Kidney tubule cell (primary cell): ENCODE data around the gene NELFB.

Experiments used
- DNase-seq: peaks from one replicate; pipeline ENCODE4 v3.0.0-alpha.2; 2018; ENCODE audit warnings: low spot score

The NELFB gene

GRCh38 chr9:137314561-137315560, 59.7 kb downstream of the NELFB start:
- no peak for DNase-seq

DNA sequence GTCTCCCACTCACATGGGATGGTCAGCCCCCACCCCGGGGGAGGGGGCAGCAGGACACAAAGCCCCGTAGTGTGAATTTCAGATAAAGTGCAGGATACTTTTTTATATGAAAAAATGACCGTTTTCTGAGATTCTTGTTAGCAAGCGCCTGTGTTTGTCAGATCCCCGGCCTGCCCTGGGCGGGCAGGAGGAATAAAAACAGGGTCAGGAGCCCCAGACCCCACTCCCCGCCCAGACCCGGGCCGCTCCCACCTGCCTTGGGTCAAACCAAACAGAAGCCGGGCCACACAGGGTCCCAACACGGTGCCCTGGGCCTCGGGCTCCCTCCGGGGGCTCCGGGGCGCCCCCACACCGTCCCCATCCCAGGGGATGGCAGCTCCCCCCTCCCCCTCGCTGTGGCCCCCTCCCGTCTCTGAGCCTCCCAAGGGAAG, 60.5 kb downstream of the NELFB start:
- DNase-seq, result no peak

- DNase-seq, result no peak
Measured at GRCh38 chr9:137316012-137316981, 61.2 kb downstream of the NELFB start.

GRCh38 chr9:137317021-137317717, 62.0 kb downstream of the NELFB start:
- no peak for DNase-seq

DNA sequence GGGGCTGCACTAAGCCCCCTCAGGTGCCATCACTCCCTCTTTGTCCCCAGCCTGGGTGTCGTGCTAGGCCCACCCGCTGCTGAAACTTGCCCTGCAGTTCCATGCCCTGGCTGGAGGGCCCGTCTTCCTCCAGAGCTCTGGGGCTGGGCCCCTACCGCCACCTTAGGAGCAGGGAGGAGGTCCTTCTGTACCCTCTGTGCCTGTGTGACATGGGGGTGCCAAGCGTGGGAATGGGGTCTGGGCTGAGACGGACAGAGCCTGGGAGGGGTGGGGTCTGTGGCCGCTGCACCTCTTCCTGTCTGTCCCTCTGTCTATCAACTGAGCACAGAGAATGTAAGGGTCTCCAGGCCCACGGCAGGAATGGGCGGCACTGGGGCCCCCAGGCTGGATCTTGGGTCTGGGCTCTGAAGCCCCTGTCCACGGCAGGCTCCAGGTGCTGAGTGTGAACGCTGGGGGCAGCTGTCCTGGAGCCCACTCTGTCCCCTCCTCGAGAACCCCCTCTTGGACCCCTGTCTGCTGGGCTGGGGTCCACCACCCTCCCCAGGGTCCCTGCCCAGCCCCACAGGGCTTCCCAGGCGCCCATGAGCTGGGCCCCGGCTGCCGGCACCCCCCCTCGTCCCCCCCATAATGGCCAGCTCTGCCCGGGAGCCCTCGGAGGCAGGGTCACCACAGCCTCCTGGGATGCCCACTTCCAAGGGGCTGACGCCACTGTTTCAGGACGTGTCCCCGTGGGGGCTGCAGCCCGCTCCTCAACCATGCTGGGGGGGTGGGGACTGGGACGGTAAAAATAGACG, 62.8 kb downstream of the NELFB start:
- no peak for DNase-seq

DNA sequence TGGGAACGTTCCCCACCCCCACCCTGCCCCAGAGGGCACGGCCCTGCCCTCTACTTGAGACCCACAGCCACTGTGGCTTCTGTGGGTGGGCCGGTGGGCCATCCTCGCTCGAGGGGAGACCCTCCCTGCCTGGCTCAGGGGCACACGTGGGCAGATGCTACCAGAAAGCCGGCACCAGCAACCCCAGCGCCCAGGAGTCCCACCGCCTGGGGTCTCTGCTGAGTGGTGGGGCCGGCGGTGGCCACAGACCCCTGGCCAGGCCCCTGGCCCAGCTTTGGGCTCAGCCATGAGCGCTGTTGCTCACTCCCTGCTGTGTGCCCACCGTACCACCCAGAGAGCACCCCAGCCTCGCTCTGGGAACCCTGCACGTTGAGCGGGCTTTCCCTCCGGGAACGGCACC, 63.5 kb downstream of the NELFB start:
- no peak for DNase-seq

- DNase-seq, result no peak
Measured at GRCh38 chr9:137319011-137319738, 64.0 kb downstream of the NELFB start.

DNA sequence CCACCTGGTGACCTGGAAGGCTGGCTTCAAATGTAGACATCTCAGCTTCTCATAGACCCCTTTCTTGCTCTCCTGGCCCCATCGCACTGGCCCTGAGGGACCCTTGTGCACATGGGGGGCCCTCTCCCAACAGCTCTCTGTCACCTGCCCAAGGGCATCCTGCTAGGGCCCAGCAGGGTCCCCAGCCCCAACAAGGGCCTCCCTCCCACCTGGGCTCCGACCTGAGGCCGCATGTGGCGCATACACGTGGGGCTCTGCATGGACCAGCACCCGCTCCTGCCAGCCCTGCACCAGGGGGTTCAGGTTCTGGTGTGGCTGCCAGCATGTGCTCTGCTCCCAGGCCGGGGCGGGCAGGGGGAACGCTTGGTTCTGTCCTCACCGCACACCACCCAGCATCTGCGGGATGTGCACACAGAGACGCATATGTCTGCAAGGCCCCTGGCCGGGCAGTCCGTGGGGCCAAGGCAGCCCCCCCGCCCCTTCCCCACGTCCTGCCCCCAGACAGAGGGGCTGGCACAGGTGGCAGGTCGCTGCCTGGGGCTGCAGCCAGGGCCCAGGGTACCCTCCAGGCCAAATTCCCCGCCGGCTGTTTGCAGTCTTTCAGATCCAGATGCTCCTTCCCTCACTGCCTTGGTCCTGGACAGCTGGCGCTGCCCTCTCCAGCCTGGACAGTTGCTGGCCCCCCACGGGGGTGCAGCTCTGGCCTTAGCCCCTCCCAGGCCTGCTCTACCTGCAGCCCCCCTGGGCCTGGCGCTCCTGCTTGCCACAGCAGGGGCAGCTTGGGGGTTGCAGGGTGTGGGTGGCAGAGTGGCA, 64.8 kb downstream of the NELFB start:
- no peak for DNase-seq

DNA sequence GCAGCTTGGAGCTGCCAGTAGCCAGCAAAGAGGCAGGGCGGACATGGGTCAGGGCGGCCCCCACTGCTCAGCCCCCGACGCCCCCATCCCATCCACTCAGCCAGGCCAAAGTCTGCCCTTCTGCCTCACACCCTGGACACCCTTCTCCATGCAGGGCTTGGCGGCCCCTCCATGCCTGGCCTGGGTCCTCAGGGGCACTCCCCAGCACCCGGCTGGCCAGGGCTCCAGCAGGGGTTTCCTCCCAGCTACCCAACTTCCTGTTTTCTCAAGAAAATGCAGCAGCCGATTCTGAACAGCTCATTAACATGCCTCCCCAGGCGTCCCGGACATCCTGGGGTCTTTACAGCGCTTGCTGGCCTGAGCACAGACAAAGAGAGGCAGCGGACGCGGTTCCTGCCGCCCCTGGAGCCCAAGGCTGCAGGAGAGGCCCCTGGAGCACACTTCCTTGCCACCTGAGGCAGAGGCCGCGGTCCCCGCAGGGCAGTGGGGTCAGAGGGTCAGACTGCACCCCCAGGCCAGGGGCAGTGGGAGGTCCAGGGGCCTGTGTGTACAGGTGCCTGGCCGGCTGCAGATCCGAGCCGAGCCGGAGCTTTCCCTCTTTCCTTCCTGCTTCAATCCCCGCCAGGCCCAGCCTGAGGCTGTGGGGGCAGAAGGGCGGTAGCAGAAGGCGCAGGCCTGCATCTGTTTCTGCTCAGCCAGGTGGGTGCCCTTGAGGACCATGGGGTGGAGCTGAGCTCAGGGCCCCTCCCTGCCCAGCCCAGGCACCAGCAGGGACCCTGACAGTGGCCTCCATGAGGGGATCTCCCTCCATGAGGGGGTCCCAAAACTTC, 65.6 kb downstream of the NELFB start:
- no peak for DNase-seq

GRCh38 chr9:137321726-137322361, 66.7 kb downstream of the NELFB start:
- no peak for DNase-seq
